ENCODE data around the gene ATP5ME. TPM values are rescaled to one million over a fixed set of nuclear protein-coding genes. Genes with fewer than 3 reads are reported as not detected.

The ATP5ME gene
- total and polyA plus RNA-seq, 2 donors from 2014 or later, result 248 to 1,928 TPM

GRCh38 chr4:633976-634598 is 40.0 kb downstream of the ATP5ME start:
- TF ChIP-seq, protein P1, sequence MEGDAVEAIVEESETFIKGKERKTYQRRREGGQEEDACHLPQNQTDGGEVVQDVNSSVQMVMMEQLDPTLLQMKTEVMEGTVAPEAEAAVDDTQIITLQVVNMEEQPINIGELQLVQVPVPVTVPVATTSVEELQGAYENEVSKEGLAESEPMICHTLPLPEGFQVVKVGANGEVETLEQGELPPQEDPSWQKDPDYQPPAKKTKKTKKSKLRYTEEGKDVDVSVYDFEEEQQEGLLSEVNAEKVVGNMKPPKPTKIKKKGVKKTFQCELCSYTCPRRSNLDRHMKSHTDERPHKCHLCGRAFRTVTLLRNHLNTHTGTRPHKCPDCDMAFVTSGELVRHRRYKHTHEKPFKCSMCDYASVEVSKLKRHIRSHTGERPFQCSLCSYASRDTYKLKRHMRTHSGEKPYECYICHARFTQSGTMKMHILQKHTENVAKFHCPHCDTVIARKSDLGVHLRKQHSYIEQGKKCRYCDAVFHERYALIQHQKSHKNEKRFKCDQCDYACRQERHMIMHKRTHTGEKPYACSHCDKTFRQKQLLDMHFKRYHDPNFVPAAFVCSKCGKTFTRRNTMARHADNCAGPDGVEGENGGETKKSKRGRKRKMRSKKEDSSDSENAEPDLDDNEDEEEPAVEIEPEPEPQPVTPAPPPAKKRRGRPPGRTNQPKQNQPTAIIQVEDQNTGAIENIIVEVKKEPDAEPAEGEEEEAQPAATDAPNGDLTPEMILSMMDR (IDR thresholded peaks at IDR 0.05; ENCODE audit: borderline replicate concordance, extremely low read depth, insufficient read depth), result no peak
- H3K9ac ChIP-seq (ENCODE audit: low read length in 3 of 3), result no peak overlapping the region
- H3K27ac ChIP-seq (ENCODE audit: low read depth in 2 of 2, low read length in 2 of 2), result no peak overlapping the region
- H3K4me3 ChIP-seq (ENCODE audit: low read length in 3 of 3), result no peak overlapping the region
- intact Hi-C loops (cut with DNase I), result no loop called here
- FAIRE-seq (no peak), DNase-seq (peak in 1 of 5 donors; percentile 60)
- H3K27me3 ChIP-seq (ENCODE audit: control insufficient read depth, insufficient read depth, low read length), result no peaks in the 10 kb centered on the region
- peaks cover 0 to 4% (median 2%) of the 10 kb centered on the region in 3 donors for H3K9me3 ChIP-seq (ENCODE audit: control insufficient read depth in 2 of 3, insufficient read depth in 1 of 3, low read length in 3 of 3)
- H3K36me3 ChIP-seq (ENCODE audit: control insufficient read depth in 2 of 3, insufficient read depth in 3 of 3, low read length in 3 of 3), result no peaks in the 10 kb centered on the region
- no peaks in the 10 kb centered on the region for H3K4me1 ChIP-seq (ENCODE audit: control insufficient read depth in 2 of 3, insufficient read depth in 2 of 3, low read depth in 1 of 3, low read length in 3 of 3)

DNA sequence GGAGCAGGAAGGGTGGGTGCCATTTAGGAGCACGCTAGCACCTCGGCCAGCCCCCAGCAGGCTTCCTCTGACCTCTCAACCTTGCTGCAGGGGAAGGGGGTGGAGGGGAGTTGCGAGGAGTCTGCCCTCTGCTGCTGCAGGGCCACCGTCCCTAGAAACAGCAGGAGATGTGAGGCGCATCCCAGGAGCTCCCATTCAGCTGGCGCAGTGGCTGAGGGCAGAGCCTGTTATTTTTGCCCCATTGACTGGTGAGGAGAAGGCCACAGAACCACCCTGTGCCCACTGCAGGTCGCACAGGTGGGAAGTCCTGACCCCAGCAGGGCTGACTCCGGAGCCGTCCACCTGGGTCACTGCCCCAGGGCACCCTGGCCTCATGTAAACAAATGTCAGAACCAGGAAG is 40.7 kb downstream of the ATP5ME start:
- intact Hi-C loops (cut with DNase I), result no loop called here
- peak in 1 of 5 donors; percentile 49 for DNase-seq
- no peaks in the 10 kb centered on the region for H3K4me1 ChIP-seq (ENCODE audit: control insufficient read depth in 2 of 3, insufficient read depth in 2 of 3, low read depth in 1 of 3, low read length in 3 of 3)
- H3K27ac ChIP-seq (ENCODE audit: low read depth in 2 of 2, low read length in 2 of 2), result no peak overlapping the region
- H3K9ac ChIP-seq (ENCODE audit: low read length in 3 of 3), result no peak overlapping the region
- TF ChIP-seq, protein P1 (IDR thresholded peaks at IDR 0.05; ENCODE audit: borderline replicate concordance, extremely low read depth, insufficient read depth), result no peak
- no peak for FAIRE-seq
- H3K27me3 ChIP-seq (ENCODE audit: control insufficient read depth, insufficient read depth, low read length), result no peaks in the 10 kb centered on the region
- H3K4me3 ChIP-seq (ENCODE audit: low read length in 3 of 3), result no peak overlapping the region
- peaks cover 0 to 4% (median 2%) of the 10 kb centered on the region in 3 donors for H3K9me3 ChIP-seq (ENCODE audit: control insufficient read depth in 2 of 3, insufficient read depth in 1 of 3, low read length in 3 of 3)
- H3K36me3 ChIP-seq (ENCODE audit: control insufficient read depth in 2 of 3, insufficient read depth in 3 of 3, low read length in 3 of 3), result no peaks in the 10 kb centered on the region

- H3K27ac ChIP-seq (ENCODE audit: low read depth in 2 of 2, low read length in 2 of 2), result no peak overlapping the region
- no peak overlapping the region for H3K4me3 ChIP-seq (ENCODE audit: low read length in 3 of 3)
- H3K9me3 ChIP-seq (ENCODE audit: control insufficient read depth in 2 of 3, insufficient read depth in 1 of 3, low read length in 3 of 3), result peaks cover 0 to 4% (median 2%) of the 10 kb centered on the region in 3 donors
- no peak overlapping the region for H3K9ac ChIP-seq (ENCODE audit: low read length in 3 of 3)
- TF ChIP-seq, protein P1 (IDR thresholded peaks at IDR 0.05; ENCODE audit: borderline replicate concordance, extremely low read depth, insufficient read depth), result no peak
- DNase-seq (peak in 2 of 5 donors; percentile 17 to 37), FAIRE-seq (no peak)
- H3K36me3 ChIP-seq (ENCODE audit: control insufficient read depth in 2 of 3, insufficient read depth in 3 of 3, low read length in 3 of 3), result no peaks in the 10 kb centered on the region
- no peaks in the 10 kb centered on the region for H3K27me3 ChIP-seq (ENCODE audit: control insufficient read depth, insufficient read depth, low read length)
- intact Hi-C loops (cut with DNase I), result no loop called here
- no peaks in the 10 kb centered on the region for H3K4me1 ChIP-seq (ENCODE audit: control insufficient read depth in 2 of 3, insufficient read depth in 2 of 3, low read depth in 1 of 3, low read length in 3 of 3)
These were observed 41.1 kb downstream of the ATP5ME start for GRCh38 chr4:632926-633325.

Data from kidney (tissue), 14 donors.